ENCODE results near the gene MSI2. TPM values are rescaled to one million over a fixed set of nuclear protein-coding genes. Genes with fewer than 3 reads are reported as not detected.
A peak's percentile ranks its signal among the peaks of the same experiment; 100 is the strongest.
"Not testable (repeated sequence)": the region's sequence is repeated elsewhere in the genome, so short reads cannot be mapped to it uniquely, and the experiment has no call there.

Gene MSI2
- total and polyA plus RNA-seq, 8 donors: 35.0 to 49.5 (median 47.5) TPM

DNA sequence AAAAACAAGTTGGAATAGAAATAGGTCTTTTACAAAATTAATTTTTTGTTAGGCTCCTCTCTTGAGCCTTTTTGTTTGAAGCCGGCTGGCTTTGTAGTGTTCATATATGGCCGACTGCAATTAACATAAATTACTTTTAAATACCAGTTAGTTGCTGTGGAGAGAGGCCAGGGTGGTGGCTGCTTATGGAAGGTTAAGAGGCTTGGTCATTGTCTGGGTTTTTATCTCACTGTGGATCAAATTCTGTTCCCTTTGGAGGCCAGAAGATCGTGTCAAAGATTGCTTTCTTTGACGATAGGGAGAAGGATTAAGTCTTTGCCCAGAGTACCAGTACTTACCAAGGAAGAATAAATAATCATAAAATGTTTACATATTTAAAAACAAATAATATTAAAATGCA is 39.9 kb downstream of the MSI2 start:
- H3K4me1 ChIP-seq: no peaks in the 10 kb centered on the region
- H3K36me3 ChIP-seq: no peaks in the 10 kb centered on the region
- DNase-seq (no peak), ATAC-seq (no peak)
- TF ChIP-seq, protein P1, sequence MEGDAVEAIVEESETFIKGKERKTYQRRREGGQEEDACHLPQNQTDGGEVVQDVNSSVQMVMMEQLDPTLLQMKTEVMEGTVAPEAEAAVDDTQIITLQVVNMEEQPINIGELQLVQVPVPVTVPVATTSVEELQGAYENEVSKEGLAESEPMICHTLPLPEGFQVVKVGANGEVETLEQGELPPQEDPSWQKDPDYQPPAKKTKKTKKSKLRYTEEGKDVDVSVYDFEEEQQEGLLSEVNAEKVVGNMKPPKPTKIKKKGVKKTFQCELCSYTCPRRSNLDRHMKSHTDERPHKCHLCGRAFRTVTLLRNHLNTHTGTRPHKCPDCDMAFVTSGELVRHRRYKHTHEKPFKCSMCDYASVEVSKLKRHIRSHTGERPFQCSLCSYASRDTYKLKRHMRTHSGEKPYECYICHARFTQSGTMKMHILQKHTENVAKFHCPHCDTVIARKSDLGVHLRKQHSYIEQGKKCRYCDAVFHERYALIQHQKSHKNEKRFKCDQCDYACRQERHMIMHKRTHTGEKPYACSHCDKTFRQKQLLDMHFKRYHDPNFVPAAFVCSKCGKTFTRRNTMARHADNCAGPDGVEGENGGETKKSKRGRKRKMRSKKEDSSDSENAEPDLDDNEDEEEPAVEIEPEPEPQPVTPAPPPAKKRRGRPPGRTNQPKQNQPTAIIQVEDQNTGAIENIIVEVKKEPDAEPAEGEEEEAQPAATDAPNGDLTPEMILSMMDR (IDR thresholded peaks at IDR 0.05): no peak
- no peaks in the 10 kb centered on the region for H3K27me3 ChIP-seq
- no peaks in the 10 kb centered on the region for H3K9me3 ChIP-seq
- H3K4me3 ChIP-seq: no peak overlapping the region
- no peak overlapping the region for H3K27ac ChIP-seq
- intact Hi-C loops (cut with DNase I): no loop called here

GRCh38 chr17:57299176-57299575 is 42.9 kb downstream of the MSI2 start:
- ATAC-seq: no peak
- no peak overlapping the region for H3K4me3 ChIP-seq
- no peaks in the 10 kb centered on the region for H3K4me1 ChIP-seq
- no peak for DNase-seq
- no peak overlapping the region for H3K27ac ChIP-seq
- no peaks in the 10 kb centered on the region for H3K27me3 ChIP-seq
- TF ChIP-seq, protein P1 (IDR thresholded peaks at IDR 0.05): no peak
- intact Hi-C loops (cut with DNase I): no loop called here
- H3K9me3 ChIP-seq: no peaks in the 10 kb centered on the region
- no peaks in the 10 kb centered on the region for H3K36me3 ChIP-seq

DNA sequence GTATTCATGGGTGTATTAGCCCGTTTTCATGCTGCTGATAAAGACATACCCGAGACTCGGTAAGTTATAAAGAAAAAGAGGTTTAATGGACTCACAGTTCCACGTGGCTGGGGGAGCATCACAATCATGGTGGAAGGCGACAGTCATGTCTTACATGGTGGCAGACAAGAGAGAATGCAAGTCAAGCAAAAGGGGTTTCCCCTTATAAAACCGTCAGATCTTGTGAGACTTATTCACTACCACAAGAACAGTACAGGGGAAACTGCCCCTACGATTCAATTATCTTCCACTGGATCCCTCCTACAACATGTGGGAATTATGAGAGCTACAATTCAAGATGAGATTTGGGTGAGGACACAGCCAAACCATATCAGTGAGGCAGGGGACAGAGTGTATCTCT is 44.3 kb downstream of the MSI2 start:
- H3K9me3 ChIP-seq; H3K4me3 ChIP-seq; H3K27me3 ChIP-seq; H3K27ac ChIP-seq; H3K4me1 ChIP-seq; DNase-seq; H3K36me3 ChIP-seq; ATAC-seq; intact Hi-C loops (cut with DNase I): not testable (repeated sequence)

DNA sequence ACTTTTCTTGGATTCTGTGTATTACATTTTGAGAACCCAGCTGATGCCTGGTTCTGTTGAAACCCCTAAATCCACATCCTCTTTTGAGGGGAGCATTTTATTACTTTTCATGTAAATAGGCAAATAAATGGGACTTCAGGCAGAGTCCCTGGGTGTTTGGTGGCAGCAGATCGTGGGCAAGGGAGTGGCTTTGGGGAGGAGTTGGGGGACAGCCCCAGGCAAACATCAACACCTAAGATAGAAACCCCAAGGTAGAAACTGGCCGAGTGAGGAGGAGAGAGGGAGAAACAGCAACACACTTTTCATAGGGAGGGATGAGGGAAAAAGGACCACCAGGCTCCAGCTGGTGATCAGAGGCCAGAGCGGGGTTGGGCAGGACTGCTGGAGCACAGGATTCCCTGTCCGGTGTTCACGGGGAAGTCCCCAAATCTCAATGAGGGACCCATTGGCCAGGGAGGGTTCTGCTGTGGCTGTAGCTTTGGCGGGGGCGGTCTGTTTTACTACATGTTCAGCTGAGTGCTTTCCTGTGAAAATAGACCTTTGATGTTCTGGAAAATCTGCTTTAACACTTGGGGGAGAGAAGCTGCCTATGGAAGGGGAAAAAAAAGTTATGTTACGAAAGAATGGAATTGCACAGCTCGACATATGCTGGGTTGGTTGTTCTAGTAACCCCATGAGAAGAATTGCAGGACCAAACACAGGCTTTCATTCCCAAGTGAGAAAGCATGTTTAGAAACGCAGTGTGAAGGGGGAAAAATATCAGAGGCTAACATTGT is 46.6 kb downstream of the MSI2 start:
- peak in 1 of 4 donors; percentile 31 for DNase-seq
- Histone ChIP-seq H3K4me1 (no peaks in the 10 kb centered on the region), H3K9me3 (no peaks in the 10 kb centered on the region)

GRCh38 chr17:57305144-57305728 is 48.9 kb downstream of the MSI2 start:
- H3K4me3 ChIP-seq: no peak overlapping the region

More for the DNA sequence above, 46.6 kb downstream of the MSI2 start:
- TF ChIP-seq, protein P1 (IDR thresholded peaks at IDR 0.05): no peak
- intact Hi-C loops (cut with DNase I): no loop called here
- no peak overlapping the region for H3K4me3 ChIP-seq
- no peak for ATAC-seq
- no peaks in the 10 kb centered on the region for H3K27me3 ChIP-seq
- H3K27ac ChIP-seq: no peak overlapping the region
- H3K36me3 ChIP-seq: no peaks in the 10 kb centered on the region

More at GRCh38 chr17:57305144-57305728, 48.9 kb downstream of the MSI2 start:
- Histone ChIP-seq H3K9me3 (no peaks in the 10 kb centered on the region), H3K27ac (no peak overlapping the region), H3K36me3 (no peaks in the 10 kb centered on the region), H3K4me1 (no peaks in the 10 kb centered on the region), H3K27me3 (no peaks in the 10 kb centered on the region)
- no peak for DNase-seq
- intact Hi-C loops (cut with DNase I): no loop called here
- ATAC-seq: no peak
- TF ChIP-seq, protein P1 (IDR thresholded peaks at IDR 0.05): no peak

All from left lung (tissue), 10 donors.